ENCODE results near the gene PPP1R14C. TPM values are rescaled to one million over a fixed set of nuclear protein-coding genes. Genes with fewer than 3 reads are reported as not detected.

The PPP1R14C gene
- polyA plus RNA-seq, 4 donors: 0.81 to 23.4 (median 22.4) TPM

DNA sequence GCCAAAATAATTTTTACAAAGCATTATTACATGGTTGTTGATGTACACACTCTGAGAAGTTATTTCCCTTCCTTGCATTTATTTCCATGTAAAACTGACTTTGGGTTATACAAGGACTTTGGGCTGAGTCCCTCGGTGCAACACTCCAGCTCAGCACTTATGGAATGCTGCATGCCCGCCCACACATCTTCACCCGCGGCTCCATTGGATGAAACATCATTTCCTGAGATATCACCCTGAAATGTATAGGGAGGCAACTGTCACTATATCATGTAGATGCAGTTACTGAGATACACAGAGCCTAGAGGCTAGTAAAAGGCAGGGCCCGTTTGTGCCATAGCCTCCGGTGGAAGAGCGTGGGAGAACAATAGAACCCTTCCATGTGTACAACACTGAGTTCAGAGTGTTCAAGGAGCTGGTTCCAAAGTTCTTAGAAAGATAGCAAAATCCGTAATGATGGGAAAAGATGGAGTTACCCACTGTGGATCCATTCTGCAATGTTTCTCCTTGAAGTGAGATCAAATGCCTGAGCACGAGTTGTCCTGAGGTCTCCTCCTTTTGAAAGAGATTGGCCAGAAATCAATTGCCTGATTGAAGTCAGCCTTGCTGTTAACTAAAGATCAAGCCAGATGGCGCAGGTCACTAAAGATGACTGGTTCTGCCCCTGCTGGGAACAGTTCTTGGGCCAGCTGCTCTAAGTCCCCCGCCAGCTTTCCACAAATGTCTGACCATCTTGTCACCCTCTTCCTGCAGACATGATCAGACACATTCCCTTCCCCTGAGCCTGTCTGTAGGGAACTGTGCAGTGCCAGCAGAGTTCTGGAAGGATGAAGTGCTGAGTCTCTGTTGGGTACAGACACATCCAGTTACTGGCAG lies 125.1 kb downstream of the PPP1R14C start:
- DNase-seq (ENCODE audit: low read depth in 4 of 4, low spot score in 3 of 4): no peak

DNA sequence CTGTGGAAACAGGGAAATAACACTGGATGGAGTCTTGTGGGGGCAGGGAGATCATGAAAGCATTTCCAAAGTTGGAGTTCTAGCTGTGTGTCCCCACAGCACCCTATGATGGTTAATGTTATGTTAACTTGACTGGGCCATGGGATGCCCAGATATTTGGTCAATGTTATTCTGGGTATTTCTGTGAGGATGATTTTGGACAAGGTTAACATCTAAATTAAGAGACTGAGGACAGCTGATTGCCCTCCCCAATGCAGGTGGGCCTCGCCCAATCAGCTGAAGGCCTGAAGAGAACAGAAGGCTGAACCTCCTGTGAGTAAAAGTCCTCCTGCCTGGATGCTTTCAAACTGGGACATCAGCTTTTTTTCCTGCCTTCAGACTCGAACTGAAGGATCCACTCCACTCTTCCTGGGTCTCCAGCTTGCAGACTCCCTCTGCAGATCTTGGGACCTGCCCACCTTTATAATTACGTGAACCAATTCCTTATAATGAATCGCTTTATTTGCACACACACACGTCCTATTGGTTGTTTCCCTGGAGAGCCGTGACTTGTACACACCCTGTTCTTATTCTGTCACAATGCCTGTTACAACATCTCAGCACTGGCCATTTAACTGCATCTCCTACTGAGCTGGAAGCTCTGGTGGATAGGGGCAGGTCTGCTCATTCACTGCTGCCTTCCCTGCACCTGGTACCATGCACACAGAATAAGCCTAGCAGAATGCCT lies 126.4 kb downstream of the PPP1R14C start:
- no peak for DNase-seq (ENCODE audit: low read depth in 4 of 4, low spot score in 3 of 4)

DNA sequence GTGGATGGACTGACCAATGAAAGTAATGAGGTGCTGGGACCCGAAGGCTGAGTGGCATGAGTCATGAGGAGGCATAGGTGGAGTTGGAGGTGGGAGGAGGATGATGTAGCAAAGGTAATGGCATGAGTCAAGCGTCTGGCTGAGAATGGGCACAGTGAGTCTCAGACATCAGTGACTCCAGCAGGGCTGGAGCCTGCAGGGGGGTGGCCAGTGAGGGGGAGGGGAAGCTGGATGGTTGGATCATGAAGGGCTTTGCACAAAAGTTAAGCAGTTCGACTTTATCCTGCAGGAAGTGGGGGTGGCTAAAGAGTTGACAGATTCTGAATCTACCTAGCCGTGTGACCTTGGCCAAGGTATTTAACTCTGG lies 127.0 kb downstream of the PPP1R14C start:
- DNase-seq (ENCODE audit: low read depth in 4 of 4, low spot score in 3 of 4): no peak

DNA sequence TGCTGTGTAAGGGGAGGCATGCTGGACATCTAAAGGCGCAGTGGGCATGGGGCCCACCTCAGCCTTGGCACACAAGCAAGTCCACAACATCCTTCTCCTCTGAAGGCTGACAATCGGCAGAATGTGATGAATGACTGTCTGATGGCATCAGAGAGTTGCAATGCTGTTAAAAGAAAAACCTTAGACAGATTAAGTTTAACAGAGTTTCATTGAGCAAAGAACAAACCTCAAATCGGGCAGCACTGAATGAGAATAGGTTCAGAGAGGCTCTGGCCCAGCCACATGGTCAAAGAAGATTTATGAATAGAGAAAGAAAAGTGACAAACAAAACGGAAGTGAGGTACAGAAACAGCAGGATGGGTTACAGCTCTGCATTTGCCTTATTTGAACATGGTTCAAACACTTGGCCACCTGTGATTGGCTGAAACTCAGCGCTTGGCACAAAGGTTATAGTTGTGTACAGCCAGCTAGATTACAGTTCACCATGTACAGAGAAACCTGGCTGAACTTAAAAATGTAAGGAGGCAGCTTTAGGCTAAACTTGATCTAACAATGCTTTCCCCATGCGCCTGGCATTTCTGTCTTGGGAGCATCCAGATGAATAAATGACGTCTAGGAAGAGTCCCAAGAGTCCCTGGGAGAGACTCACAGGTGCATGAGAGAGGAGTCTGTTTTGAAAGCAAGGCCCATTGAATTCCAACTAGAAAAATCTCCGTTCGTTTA lies 127.6 kb downstream of the PPP1R14C start:
- DNase-seq (ENCODE audit: low read depth in 4 of 4, low spot score in 3 of 4): no peak

DNA sequence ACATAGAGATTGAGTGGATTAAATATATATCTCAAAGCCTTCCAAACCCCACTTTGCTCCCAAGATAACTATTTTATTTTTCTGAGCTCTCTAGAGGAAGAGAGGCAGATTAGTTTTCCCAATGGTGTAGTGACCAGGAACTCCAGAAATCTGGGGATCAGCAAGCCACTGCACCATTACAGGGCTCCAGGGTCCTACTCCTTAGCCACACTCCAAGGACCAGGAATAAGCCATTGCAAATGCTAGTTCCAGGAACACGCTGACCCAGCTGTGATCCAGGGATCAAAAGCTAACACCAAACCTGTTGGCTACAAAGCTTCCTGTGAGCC lies 128.3 kb downstream of the PPP1R14C start:
- no peak for DNase-seq (ENCODE audit: low read depth in 4 of 4, low spot score in 3 of 4)

DNA sequence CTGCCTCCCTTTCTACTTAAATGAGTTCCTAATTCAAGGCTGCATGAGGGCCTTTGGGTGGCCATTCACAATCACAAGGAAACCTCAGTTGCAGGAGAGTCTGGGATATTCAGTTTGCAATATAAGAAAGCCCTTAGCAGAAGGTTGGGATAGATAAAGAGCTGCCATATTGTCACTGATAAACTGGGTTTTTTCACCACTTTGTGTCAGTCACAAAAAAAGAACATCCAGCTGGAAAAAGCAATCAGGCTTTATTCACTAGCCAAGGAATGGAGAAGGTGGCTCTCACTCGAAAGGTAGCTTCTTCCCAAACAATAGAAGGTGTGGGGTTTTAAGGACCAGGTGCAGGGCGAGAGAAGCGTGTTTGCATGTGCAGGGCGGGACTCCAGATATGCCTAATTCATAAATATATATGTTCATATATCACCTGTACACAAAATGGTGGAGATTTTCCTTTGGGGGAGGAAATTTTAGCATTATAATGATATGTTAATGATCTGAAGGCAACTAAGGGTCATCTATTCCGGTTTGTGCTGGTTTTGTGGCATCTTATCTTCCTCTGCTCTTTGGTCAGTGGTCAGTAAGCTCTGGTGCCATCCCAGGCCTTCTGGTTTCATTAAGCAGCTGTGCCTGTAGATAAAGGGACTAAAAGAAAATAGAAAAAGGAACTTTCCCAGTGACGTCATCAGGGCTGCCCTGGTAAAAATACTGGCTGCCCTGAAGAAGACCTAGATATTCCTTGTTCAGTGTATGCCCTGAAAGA lies 128.8 kb downstream of the PPP1R14C start:
- DNase-seq (ENCODE audit: low read depth in 4 of 4, low spot score in 3 of 4): no peak

DNA sequence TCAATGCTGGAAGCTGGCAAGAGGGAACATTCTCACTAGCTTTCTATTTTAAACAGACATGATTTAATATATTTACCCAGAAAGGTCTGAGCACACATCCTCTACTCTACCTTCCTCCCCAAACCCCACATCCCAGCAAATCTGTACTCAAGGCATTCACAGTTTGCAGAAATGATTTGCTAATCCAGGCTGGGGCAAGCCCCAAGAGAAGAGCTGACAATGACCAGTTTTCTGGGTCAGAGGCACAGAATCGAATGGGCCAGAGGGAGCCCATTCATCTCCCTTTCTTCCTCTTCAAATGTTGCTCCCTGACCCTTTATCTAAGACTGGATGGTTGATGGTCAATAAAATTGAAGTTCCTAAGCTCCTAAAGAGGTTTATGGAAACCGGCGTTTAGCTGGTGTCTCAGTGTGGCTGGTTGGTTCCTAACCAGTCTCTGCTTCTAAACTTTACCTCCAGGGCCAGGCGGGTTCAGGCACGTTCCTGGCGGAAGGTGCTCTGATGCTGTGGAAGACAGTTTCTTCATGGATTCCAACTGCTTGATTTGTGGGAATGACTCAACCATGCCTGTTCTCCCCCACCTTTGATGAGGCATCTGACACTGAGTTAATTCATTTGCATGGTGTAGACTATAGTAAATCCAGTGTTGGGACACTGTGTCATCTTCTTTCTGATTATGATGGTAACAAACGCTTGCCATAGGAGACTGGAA lies 129.6 kb downstream of the PPP1R14C start:
- no peak for DNase-seq (ENCODE audit: low read depth in 4 of 4, low spot score in 3 of 4)

DNA sequence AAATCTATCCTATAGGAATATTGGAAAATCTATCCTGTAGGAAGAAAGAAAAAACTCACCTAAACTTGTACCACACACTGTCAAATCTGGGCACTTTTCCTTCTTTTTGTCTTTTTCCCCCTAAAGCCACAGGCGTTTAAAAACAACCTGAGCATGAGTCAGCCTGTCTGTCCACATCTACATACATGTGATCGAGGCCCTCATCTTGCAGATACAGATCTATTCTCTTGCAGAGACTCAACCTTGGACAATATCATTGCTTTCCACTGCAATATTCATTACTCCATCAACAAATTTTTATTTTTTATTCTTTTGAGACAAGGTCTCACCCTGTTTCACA lies 130.1 kb downstream of the PPP1R14C start:
- DNase-seq (ENCODE audit: low read depth in 4 of 4, low spot score in 3 of 4): no peak

DNA sequence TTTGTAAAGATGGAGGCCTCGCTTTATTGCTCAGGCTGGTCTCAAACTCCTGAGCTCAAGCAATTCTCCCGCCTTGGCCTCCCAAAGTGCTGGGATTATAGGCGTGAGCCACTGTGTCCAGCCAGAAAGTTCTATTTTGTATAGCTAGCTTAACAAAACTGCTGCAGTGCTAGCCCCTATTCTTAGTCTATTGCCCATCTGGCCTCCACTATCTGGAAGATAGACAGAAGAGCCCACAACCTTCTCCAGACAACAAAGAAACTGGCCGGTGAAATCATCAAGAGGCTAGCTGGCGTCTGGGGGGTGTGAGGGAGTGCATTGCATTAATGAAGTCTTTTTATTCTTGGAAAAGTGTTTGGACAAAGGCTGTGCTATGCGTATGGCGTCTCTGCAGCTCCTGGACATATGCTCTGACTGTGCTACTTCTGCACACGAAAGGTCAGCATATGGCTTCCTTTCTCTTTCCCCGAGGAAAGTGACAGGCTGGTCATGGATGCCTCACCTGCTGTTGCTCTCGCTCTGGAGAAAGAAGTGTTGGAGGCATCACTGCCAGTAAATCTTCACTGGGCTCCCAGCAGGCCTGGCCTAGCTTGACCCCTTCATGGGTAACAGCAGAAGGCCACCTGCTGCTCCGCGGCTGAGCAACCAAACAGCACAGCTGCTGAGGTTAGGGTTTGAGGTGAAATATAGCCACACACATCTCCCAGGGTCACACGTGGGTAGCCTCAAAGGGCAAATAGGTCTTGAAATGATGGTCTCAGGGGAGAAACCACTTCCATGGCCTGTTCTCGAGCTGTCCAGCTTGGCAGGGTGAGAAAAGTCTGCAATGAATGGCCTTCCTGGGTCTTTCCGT lies 130.8 kb downstream of the PPP1R14C start:
- DNase-seq (ENCODE audit: low read depth in 4 of 4, low spot score in 3 of 4): no peak

DNA sequence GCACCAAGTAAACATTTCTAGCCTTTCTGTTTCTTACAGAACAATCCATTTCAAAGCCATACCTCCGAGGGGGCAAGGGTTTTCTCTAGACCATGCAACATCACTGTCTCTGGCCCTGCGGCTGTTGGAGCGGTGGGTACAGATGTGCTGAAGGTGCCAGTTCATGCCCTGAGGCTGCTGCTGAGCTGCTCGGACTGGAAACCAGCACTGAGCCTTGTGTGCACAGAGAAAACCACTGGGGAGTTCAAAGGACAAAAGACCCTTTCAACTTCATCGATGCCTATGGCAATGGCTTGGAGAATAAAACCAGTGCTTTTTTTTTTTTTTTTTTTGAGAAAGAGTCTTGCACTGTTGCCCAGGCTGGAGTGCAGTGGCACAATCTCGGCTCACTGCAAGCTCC lies 132.6 kb downstream of the PPP1R14C start:
- no peak for DNase-seq (ENCODE audit: low read depth in 4 of 4, low spot score in 3 of 4)

DNA sequence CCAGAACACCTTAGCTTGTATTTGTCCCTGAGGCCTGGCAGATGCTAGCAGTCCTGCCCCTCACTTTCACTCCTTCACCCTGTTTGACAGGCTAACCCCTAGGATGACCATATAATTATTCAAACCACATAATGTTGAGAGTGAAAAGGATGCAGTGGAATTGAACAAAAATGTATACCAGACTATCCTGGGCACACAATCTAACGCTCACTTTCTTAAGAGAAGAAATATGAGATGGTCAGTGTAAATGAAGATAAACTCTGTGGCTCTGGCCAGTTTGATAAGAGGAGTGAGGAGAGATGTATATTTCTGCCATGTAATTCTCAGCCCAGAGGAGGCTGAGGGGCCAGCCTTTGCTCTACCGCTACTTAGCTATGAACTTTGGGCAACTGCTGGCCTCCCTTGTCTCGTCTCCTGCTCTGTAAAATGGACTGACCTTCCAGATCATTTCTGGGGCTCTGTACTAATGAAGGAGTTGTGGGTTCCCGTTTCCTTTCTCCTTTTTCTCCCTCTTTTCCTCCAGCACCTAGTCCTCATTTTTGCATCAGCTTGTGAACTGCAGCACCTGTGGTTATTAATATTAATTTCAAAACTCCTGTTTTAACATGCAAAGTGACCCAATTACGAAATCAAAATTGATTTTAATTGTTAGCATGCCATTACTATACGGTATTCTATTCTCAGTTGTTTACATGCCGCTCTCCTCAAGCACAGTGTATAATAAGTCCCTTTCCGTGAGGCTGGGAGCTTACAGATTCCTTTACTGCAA lies 133.5 kb downstream of the PPP1R14C start:
- DNase-seq (ENCODE audit: low read depth in 4 of 4, low spot score in 3 of 4): no peak

DNA sequence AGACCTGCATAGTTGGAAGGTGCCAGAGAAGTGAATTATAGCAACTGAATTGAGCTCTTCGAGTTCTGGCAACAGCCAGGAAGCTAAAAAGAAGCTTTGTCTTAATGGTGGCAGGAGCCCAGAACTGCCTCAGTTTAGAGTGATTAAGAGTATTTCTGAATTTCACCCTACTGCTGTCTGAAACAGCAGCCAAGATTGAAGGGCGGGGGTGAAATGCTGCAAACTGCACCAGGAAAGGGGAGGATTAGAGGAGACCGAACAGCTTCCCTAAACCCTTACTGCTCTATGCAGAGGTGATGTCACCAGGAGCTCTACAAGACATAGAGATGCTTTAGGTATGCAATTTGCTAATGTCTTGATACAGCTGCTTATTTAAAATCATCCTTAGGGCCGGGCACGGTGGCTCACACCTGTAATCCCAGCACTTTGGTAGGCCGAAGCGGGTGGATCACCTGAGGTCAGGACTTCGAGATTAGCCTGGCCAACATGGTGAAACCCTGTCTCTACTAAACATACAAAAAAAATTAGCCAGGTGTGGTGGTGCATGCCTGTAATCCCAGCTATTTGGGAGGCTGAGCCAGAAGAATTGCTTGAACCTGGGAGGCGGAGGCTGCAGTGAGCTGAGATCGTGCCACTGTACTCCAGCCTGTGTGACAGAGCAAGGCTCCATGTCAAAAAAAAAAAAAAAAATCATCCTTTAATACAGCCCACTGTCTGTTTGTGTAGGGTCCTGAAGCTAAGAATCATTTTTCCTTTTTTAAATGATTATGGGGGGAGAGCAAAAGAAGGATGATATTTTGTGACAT lies 134.3 kb downstream of the PPP1R14C start:
- no peak for DNase-seq (ENCODE audit: low read depth in 4 of 4, low spot score in 3 of 4)

DNA sequence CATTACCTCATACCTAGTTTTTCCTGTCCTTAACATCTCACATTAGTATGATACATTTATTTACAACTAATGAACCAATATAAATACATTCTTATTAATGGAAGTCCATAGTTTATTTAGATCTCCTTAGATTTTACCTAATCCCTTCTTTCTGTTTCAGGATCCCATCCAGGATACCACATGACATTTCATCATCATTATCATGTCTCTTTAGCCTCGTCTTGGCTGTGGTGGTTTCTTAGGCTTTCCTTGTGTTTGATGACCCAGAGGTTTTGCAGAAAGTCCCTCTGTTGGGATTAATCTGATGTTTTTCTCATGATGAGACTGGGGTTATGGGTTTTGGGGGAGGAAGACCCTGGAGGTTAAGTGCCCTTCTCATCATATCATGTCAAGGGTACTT lies 136.7 kb downstream of the PPP1R14C start:
- no peak for DNase-seq (ENCODE audit: low read depth in 4 of 4, low spot score in 3 of 4)

DNA sequence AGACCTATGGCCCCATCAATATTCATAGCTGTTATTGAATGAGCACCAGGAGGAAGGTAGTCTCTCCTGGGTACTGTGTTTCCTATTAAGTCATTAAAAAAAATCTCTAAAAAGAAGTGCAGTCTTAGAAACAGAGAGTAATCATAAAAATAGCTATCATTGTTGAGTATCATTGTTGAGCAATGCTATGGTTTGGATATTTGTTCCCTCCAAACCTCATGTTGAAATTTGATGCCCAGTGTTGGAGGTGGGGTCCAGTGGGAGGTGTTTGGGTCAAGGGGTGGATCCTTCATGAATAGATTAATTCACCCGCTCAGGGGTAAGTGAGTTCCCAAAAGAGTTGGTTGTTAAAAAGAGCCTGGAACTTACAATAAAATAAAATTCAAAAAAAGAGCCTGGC lies 137.9 kb downstream of the PPP1R14C start:
- DNase-seq (ENCODE audit: low read depth in 4 of 4, low spot score in 3 of 4): no peak

DNA sequence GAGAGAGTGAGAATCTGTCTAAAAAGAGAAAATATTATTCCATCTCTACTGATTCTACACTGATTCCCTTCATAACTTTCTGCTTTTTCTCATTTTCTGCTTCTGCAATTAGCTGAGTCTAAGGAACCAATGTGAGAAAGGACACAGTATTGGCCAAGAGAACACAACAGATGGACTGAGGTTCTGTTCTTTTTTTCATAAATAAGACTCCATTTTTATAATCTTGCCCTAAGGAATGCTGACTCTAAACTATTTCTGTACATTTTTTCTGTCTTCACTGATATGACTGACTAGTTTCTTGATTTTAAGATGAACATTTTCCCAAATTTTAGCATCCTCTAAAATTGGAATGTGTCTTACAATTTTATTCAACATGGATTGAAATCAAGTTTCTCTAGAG lies 138.9 kb downstream of the PPP1R14C start:
- DNase-seq (ENCODE audit: low read depth in 4 of 4, low spot score in 3 of 4): no peak

DNA sequence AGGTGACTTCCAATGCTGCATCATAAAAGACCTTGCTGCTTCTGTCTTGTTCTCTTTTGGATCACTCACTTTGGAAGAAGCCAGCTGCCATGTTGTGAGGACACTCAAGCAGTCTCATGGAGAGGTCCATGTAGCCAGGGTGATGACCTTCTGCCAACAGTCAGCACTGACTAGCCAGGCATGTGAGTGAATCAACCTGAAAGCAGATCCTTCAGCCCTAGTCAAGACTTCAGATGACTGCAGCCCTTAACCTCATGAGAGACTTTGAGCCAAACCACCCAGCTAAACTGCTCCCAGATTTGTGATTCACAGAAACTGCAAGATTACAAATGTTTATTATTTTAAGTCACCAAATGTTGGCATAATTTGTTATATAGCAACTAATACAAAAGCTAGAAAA lies 140.0 kb downstream of the PPP1R14C start:
- no peak for DNase-seq (ENCODE audit: low read depth in 4 of 4, low spot score in 3 of 4)

DNA sequence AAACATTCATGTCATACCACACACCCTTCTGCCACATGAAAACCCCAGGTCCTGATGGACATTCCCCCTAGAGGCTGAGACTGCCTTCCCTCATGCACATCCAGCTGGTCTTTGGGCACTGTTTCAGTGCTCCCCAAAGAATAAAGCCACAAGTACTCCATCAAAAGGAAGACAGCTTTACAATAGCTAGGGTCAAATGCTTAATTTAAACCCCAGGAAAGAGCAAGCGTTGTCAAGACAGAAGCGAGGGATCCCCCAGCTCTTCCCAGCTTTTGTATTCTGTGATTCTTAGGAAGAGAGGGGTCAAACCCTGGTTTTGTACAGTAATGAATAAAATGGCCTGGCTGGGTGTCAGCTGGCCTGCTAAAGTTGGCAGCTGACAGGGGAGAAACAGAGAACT lies 143.6 kb downstream of the PPP1R14C start:
- DNase-seq (ENCODE audit: low read depth in 4 of 4, low spot score in 3 of 4): no peak

DNA sequence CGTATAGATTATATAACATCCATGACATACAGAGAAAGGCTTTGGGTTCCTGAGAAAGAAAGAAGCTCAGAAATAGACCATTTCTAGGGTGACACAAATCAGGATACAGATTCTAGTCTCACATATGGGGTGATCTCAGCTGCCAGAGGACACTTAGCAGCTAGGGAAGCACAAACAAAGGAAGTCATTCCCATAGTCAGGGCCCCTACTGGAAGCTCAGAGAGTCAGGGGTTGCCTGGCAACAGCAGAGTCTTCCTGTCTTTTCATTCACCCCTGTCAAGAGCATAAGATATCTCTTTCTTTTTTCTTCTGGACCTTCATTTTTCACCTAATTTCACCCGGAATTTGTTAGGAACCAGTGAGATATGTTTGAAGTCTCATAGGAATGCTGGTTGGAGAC lies 144.1 kb downstream of the PPP1R14C start:
- no peak for DNase-seq (ENCODE audit: low read depth in 4 of 4, low spot score in 3 of 4)

All from left renal pelvis (tissue), 4 donors.